IMR-90 (cell line): ENCODE data around the gene CCDC74A. TPM values are rescaled to one million over a fixed set of nuclear protein-coding genes. Genes with fewer than 3 reads are reported as not detected.

Experiments
- ATAC-seq: fragments of 200-7000 bp; cut with Tn5 transposase; 2 replicates; pipeline ENCODE4 v1.9.1; 2020; ENCODE audit warnings: low read depth, mild to moderate bottlenecking, moderate library complexity
- BruUV-seq: library from RNA; stranded (reverse); fragments of 400-500 nt; replicated peaks from 2 replicates; lab custom pipeline; 2021; lab: Mats Ljungman, UMichigan
- CTCF ChIA-PET: fragments of 300-600 bp; formaldehyde crosslinking; extraction: SDS; loops from one replicate; lab custom pipeline; 2021; ENCODE audit warnings: antibody characterized with exemption; lab: Yijun Ruan, JAX
- POLR2A ChIA-PET: fragments of 300-600 bp; sonication (Branson Sonifier 250); formaldehyde crosslinking; loops from one replicate; lab custom pipeline; 2022; ENCODE audit warnings: antibody characterized with exemption; ENCODE audit not compliant: unreplicated experiment; lab: Charles Lee
- DNase-seq: peaks from one replicate; pipeline ENCODE4 v3.0.0; 2013
- H2AFZ ChIP-seq: replicated peaks from 2 replicates; pipeline ENCODE3; 2013; ENCODE audit warnings: low read length, mild to moderate bottlenecking; ENCODE audit not compliant: poor library complexity
- H2AK5ac ChIP-seq: 2 replicates; pipeline ENCODE4 v1.6.1; 2013; ENCODE audit warnings: low read depth, low read length, inconsistent platforms
- H2AK9ac ChIP-seq: replicated peaks from 2 replicates; pipeline ENCODE3; 2013; ENCODE audit warnings: mild to moderate bottlenecking, low read depth, low read length, moderate library complexity; ENCODE audit not compliant: poor library complexity
- H2BK120ac ChIP-seq: 2 replicates; pipeline ENCODE4 v1.6.1; 2013; ENCODE audit warnings: low read depth, low read length, inconsistent platforms
- H2BK15ac ChIP-seq: 3 replicates; pipeline ENCODE4 v1.6.1; 2013; ENCODE audit warnings: low read depth, low read length, inconsistent platforms
- H2BK20ac ChIP-seq: 2 replicates; pipeline ENCODE4 v1.6.1; 2013; ENCODE audit warnings: low read depth, mild to moderate bottlenecking, inconsistent platforms, low read length, moderate library complexity
- H2BK5ac ChIP-seq: 2 replicates; pipeline ENCODE4 v1.6.1; 2013; ENCODE audit warnings: mild to moderate bottlenecking, low read depth, low read length, inconsistent platforms; ENCODE audit not compliant: poor library complexity, severe bottlenecking
- H3K14ac ChIP-seq: replicated peaks from 2 replicates; pipeline ENCODE4 v1.6.1; 2013; ENCODE audit warnings: low read depth, low read length, inconsistent platforms
- H3K18ac ChIP-seq: 2 replicates; pipeline ENCODE4 v1.6.1; 2013; ENCODE audit warnings: low read depth, low read length, control low read depth
- H3K23ac ChIP-seq: 2 replicates; pipeline ENCODE4 v1.6.1; 2013; ENCODE audit warnings: low read depth, low read length, inconsistent platforms
- H3K27ac ChIP-seq: 2 replicates; pipeline ENCODE4 v1.5.1; 2013; ENCODE audit warnings: mild to moderate bottlenecking, control low read depth, low read length; ENCODE audit not compliant: insufficient read depth
- H3K27me3 ChIP-seq: 2 replicates; pipeline ENCODE4 v1.6.1; 2013; ENCODE audit warnings: low read length; ENCODE audit not compliant: control insufficient read depth, insufficient read depth
- H3K36me3 ChIP-seq: 2 replicates; pipeline ENCODE4 v1.6.1; 2013; ENCODE audit warnings: low read length, mixed read lengths; ENCODE audit not compliant: control insufficient read depth, insufficient read depth
- H3K4ac ChIP-seq: 2 replicates; pipeline ENCODE4 v1.6.1; 2013; ENCODE audit warnings: low read depth, low read length, inconsistent platforms
- H3K4me1 ChIP-seq: 2 replicates; pipeline ENCODE4 v1.6.1; 2013; ENCODE audit warnings: low read length, mixed read lengths; ENCODE audit not compliant: control insufficient read depth, insufficient read depth
- H3K4me2 ChIP-seq: 2 replicates; pipeline ENCODE4 v1.6.1; 2013; ENCODE audit warnings: low read depth, mild to moderate bottlenecking, control low read depth, low read length, moderate library complexity
- H3K4me3 ChIP-seq: 2 replicates; pipeline ENCODE4 v1.5.1; 2013; ENCODE audit warnings: low read depth, mild to moderate bottlenecking, control low read depth, low read length, moderate library complexity; ENCODE audit not compliant: insufficient read depth
- H3K56ac ChIP-seq: 2 replicates; pipeline ENCODE4 v1.6.1; 2013; ENCODE audit warnings: low read length, inconsistent platforms; ENCODE audit not compliant: insufficient read depth; ENCODE audit errors: extremely low read depth
- H3K79me1 ChIP-seq, 2 experiments: 2 replicates each; pipeline ENCODE4 v1.6.1; 2013; ENCODE audit warnings: low read length in 2 of 2, inconsistent platforms in 1 of 2, low read depth in 1 of 2
- H3K9ac ChIP-seq: 2 replicates; pipeline ENCODE4 v1.6.1; 2013; ENCODE audit warnings: low read depth, low read length, control low read depth
- H3K9me1 ChIP-seq: 2 replicates; pipeline ENCODE4 v1.6.1; 2013; ENCODE audit warnings: low read length, inconsistent platforms; ENCODE audit not compliant: insufficient read depth
- H3K9me3 ChIP-seq: 2 replicates; pipeline ENCODE4 v1.6.1; 2013; ENCODE audit warnings: low read length; ENCODE audit not compliant: control insufficient read depth, insufficient read depth
- H4K20me1 ChIP-seq: 2 replicates; pipeline ENCODE4 v1.6.1; 2013; ENCODE audit warnings: low read length, inconsistent platforms; ENCODE audit not compliant: insufficient read depth
- H4K5ac ChIP-seq: 2 replicates; pipeline ENCODE4 v1.6.1; 2013; ENCODE audit warnings: mild to moderate bottlenecking, low read depth, low read length, control low read depth
- H4K8ac ChIP-seq, 2 experiments: 2 replicates each; pipeline ENCODE4 v1.6.1; 2013; ENCODE audit warnings: low read depth in 2 of 2, low read length in 2 of 2, control low read depth in 1 of 2, inconsistent platforms in 1 of 2
- H4K91ac ChIP-seq: 2 replicates; pipeline ENCODE4 v1.6.1; 2013; ENCODE audit warnings: low read depth, low read length, inconsistent platforms; ENCODE audit not compliant: insufficient read depth
- BHLHE40 ChIP-seq: fragments of 150-350 bp; IDR thresholded peaks from 2 replicates; pipeline ENCODE4 v1.6.1; 2016; ENCODE audit warnings: mild to moderate bottlenecking, low read depth, low read length
- FOS ChIP-seq: fragments of 150-350 bp; IDR thresholded peaks from 2 replicates; pipeline ENCODE4 v1.6.1; 2016; ENCODE audit warnings: low read depth, low read length
- MAFK ChIP-seq: IDR thresholded peaks from 2 replicates; pipeline ENCODE4 v1.6.1; 2012; ENCODE audit warnings: low read depth, low read length, improper control_type of control experiment
- MAZ ChIP-seq: IDR thresholded peaks from 2 replicates; pipeline ENCODE4 v1.6.1; 2012; ENCODE audit warnings: low read depth, mild to moderate bottlenecking, low read length, improper control_type of control experiment, moderate library complexity, borderline replicate concordance
- MXI1 ChIP-seq: IDR thresholded peaks from 2 replicates; pipeline ENCODE4 v1.6.1; 2012; ENCODE audit warnings: low read depth, mild to moderate bottlenecking, low read length, moderate library complexity, borderline replicate concordance
- NFE2L2 ChIP-seq: fragments of 150-350 bp; IDR thresholded peaks from 2 replicates; pipeline ENCODE4 v1.6.1; 2016; ENCODE audit warnings: low read depth, mild to moderate bottlenecking, low read length
- POLR2A ChIP-seq: IDR thresholded peaks from 2 replicates; pipeline ENCODE4 v1.6.1; 2012; ENCODE audit warnings: mild to moderate bottlenecking, low read depth, low read length
- RCOR1 ChIP-seq: IDR thresholded peaks from 2 replicates; pipeline ENCODE4 v1.6.1; 2012; ENCODE audit warnings: mild to moderate bottlenecking, low read length, improper control_type of control experiment; ENCODE audit not compliant: insufficient replicate concordance
- RFX5 ChIP-seq: IDR thresholded peaks from 2 replicates; pipeline ENCODE4 v1.8.0; 2012; ENCODE audit warnings: low read depth, mild to moderate bottlenecking, low read length, moderate library complexity
- WGBS, 2 experiments: methylation state at CpG; one replicate each; pipeline versions ENCODE4 v1.1.5 to v1.1.7; 2013; ENCODE audit warnings: missing lambda C conversion rate in 2 of 2; ENCODE audit not compliant: insufficient read length in 1 of 2; ENCODE audit errors: extremely low coverage in 2 of 2; 5-methylcytosine and 5-hydroxymethylcytosine counted together
- dilution Hi-C: fragments of 300-500 bp; cut with HindIII; formaldehyde crosslinking; loops from one replicate; pipeline ENCODE4 v1.14.3; 2018; ENCODE audit warnings: low sequenced_read_pairs; ENCODE audit not compliant: unreplicated experiment
- in situ Hi-C: fragments of 300-500 bp; cut with MboI; formaldehyde crosslinking; loops from 3 replicates; pipeline ENCODE4 v1.14.3; 2019; ENCODE audit warnings: low sequenced_read_pairs, inconsistent platforms, mixed read lengths
- intact Hi-C: fragments of 100-400 bp; cut with micrococcal nuclease; formaldehyde crosslinking; loops from 2 replicates; pipeline ENCODE4 v1.10.0; 2022
- polyA plus RNA-seq, 3 experiments: library from polyadenylated mRNA; depleted of rRNA; stranded (reverse); fragments of >200 nt; gene quantifications; 2 replicates each; pipeline ENCODE4 v1.2.3, GENCODE V29; 2012; ENCODE audit warnings: low replicate concordance in 1 of 3
- total RNA-seq: library from RNA; depleted of rRNA; stranded (reverse); fragments of >200 nt; gene quantifications from 2 replicates; pipeline ENCODE4 v1.2.3, GENCODE V29; 2012
- TF ChIP-seq, protein P1 (sequence below): fragments of 150-350 bp; IDR thresholded peaks from 2 replicates; pipeline ENCODE4 v1.6.1; 2017; ENCODE audit warnings: mild to moderate bottlenecking, antibody characterized with exemption, low read length, low read depth
- TF ChIP-seq, protein P2 (sequence below): fragments of 150-350 bp; IDR thresholded peaks from 2 replicates; pipeline ENCODE4 v1.6.1; 2016; ENCODE audit warnings: low read depth, mild to moderate bottlenecking, low read length, moderate library complexity, borderline replicate concordance
- TF ChIP-seq, protein P3 (sequence below): conservative IDR thresholded peaks from 2 replicates; pipeline ENCODE4 v1.5.1; 2012; ENCODE audit warnings: mild to moderate bottlenecking, low read depth, low read length, improper control_type of control experiment

The CCDC74A gene
- total and polyA plus RNA-seq, 2 of the 4 experiments (the other 2 are of a cell fraction), result 3.8 to 11.9 TPM

DNA sequence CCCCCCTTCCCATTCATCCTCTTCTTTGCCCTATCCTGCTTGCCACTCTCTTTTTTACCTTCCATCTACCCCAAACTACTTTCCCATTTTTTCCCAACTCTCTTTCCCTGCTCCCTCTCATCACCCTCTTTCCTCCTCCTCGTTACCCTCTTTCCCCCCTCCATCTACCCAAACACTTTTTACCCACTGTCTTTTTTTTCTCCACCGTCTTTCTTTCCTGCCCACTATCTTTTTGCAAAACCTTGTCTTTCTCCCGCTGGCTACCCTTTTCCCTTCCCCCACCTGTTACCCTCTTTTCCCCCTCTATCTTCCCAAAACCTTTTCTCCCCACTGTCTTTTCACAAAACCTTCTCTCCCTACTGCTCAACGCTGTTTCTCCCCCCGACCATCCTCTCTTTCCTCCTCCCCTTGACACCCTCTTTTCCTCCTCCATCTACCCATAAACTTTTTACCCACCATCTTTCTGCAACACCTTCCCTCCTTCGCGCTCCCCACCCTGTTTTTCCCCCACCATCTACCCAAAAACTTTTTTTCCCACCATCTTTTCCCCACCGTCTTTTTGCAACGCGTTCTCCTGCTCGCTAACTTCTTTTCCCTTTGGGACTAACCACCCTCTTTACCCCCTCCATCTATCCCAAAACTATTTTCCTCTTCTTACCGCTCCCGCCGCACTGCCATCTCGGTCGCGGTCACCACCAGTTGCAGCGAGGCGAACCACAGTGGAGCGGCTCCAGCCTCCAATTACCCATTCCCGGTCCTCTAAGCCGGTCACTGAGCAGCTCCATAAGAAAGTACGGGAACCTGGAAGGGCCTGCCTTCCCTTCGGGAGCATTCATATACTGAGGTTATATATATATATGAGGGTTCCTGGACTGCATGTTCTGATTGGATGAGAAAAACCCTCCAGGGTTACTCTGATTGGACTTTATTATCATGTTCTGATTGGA is 15.0 kb downstream of the CCDC74A start (continued):
- no peak for TF ChIP-seq MAZ
- TF ChIP-seq POLR2A, result no peak

DNA sequence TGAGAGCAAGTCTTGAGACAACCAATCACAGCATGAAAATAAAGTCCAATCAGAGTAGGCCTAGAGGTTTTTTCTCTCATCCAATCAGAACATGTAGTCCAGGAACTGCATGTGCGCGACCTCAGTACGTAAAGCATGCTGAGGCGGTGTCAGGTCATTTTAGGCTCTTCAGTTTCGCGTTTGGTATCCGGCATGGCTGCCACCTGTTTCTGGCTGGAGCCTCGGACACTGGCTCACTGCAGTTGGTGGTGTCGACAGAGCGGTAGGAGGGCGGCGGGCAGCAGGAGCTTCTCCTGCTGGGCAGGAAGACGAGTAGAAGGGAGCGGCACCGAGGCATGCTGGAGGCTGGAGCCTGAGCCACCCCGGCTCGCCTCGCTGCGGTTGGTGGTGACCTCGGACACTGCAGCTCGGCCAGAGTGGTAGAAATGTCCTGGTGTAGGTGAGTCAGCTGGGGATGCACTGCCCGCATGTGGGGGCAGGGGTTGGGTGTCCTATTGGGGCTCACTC is 15.8 kb downstream of the CCDC74A start:
- Histone ChIP-seq H4K20me1 (no peaks in the 10 kb centered on the region), H2BK20ac (no peak overlapping the region), H3K4ac (no peak overlapping the region), H3K18ac (no peak overlapping the region), H3K36me3 (no peaks in the 10 kb centered on the region), H2AK5ac (no peak overlapping the region), H3K27me3 (peaks cover 2% of the 10 kb centered on the region; the same call in 1 of the 2 replicates), H3K4me2 (no peak overlapping the region), H3K9ac (no peak overlapping the region), H3K23ac (no peak overlapping the region), H3K56ac (no peak overlapping the region), H3K4me1 (no peaks in the 10 kb centered on the region), H2BK120ac (no peak overlapping the region), H4K5ac (no peak overlapping the region), H2AFZ (no peak overlapping the region), H3K4me3 (no peak overlapping the region), H2BK15ac (no peak overlapping the region), H3K14ac (no peak overlapping the region), H4K8ac (no peak overlapping the region), H4K91ac (no peak overlapping the region), H3K9me3 (no peaks in the 10 kb centered on the region), H3K27ac (no peak overlapping the region), H3K9me1 (no peaks in the 10 kb centered on the region), H2BK5ac (no peak overlapping the region), H2AK9ac (no peak overlapping the region), H3K79me1 (no peaks in the 10 kb centered on the region)
- TF ChIP-seq, protein P1, sequence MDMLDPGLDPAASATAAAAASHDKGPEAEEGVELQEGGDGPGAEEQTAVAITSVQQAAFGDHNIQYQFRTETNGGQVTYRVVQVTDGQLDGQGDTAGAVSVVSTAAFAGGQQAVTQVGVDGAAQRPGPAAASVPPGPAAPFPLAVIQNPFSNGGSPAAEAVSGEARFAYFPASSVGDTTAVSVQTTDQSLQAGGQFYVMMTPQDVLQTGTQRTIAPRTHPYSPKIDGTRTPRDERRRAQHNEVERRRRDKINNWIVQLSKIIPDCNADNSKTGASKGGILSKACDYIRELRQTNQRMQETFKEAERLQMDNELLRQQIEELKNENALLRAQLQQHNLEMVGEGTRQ, result no peak
- TF ChIP-seq MXI1 (no peak), MAFK (no peak), NFE2L2 (no peak), RCOR1 (no peak), BHLHE40 (no peak), RFX5 (no peak), FOS (no peak)
- TF ChIP-seq, protein P2, sequence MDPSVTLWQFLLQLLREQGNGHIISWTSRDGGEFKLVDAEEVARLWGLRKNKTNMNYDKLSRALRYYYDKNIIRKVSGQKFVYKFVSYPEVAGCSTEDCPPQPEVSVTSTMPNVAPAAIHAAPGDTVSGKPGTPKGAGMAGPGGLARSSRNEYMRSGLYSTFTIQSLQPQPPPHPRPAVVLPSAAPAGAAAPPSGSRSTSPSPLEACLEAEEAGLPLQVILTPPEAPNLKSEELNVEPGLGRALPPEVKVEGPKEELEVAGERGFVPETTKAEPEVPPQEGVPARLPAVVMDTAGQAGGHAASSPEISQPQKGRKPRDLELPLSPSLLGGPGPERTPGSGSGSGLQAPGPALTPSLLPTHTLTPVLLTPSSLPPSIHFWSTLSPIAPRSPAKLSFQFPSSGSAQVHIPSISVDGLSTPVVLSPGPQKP, result no peak
- TF ChIP-seq, protein P3, sequence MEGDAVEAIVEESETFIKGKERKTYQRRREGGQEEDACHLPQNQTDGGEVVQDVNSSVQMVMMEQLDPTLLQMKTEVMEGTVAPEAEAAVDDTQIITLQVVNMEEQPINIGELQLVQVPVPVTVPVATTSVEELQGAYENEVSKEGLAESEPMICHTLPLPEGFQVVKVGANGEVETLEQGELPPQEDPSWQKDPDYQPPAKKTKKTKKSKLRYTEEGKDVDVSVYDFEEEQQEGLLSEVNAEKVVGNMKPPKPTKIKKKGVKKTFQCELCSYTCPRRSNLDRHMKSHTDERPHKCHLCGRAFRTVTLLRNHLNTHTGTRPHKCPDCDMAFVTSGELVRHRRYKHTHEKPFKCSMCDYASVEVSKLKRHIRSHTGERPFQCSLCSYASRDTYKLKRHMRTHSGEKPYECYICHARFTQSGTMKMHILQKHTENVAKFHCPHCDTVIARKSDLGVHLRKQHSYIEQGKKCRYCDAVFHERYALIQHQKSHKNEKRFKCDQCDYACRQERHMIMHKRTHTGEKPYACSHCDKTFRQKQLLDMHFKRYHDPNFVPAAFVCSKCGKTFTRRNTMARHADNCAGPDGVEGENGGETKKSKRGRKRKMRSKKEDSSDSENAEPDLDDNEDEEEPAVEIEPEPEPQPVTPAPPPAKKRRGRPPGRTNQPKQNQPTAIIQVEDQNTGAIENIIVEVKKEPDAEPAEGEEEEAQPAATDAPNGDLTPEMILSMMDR, result no peak
- dilution Hi-C loops, result no loop called here
- BruUV-seq, result no TSS peak
- intact Hi-C loops, result no loop called here
- WGBS, 2 experiments, result 91% methylated on average over 11 of the region's 22 CpGs; no CpG with 5 or more reads in 1 of the 2 experiments
- in situ Hi-C loops, result no loop called here
- CTCF ChIA-PET, result no interaction called here
- DNase-seq (no peak), ATAC-seq (no peak)
- POLR2A ChIA-PET, result no interaction called here
